H9 (cell line): ENCODE measurements around the gene STAB2. TPM values are rescaled to one million over a fixed set of nuclear protein-coding genes. Genes with fewer than 3 reads are reported as not detected.

Experiments used
- DNase-seq: peaks from one replicate; pipeline ENCODE4 v3.0.0-alpha.2; 2017
- H2AFZ ChIP-seq: one replicate; pipeline ENCODE4 v1.6.1; 2013; ENCODE audit warnings: mild to moderate bottlenecking, low read length, control low read depth, moderate library complexity
- H2AK5ac ChIP-seq: 2 replicates; pipeline ENCODE4 v1.6.1; 2013; ENCODE audit warnings: low read length, control low read depth, mixed read lengths; ENCODE audit not compliant: insufficient read length
- H2BK120ac ChIP-seq: one replicate; pipeline ENCODE4 v1.6.1; 2013; ENCODE audit warnings: low read depth, mild to moderate bottlenecking, low read length, control low read depth, inconsistent platforms; ENCODE audit not compliant: poor library complexity, severe bottlenecking
- H2BK12ac ChIP-seq: 2 replicates; pipeline ENCODE4 v1.6.1; 2013; ENCODE audit warnings: low read length, control low read depth, mixed read lengths, low read depth; ENCODE audit not compliant: insufficient read length
- H2BK15ac ChIP-seq: 2 replicates; pipeline ENCODE4 v1.6.1; 2013; ENCODE audit warnings: low read depth, low read length, control low read depth
- H2BK20ac ChIP-seq: one replicate; pipeline ENCODE4 v1.6.1; 2013; ENCODE audit warnings: low read depth, mild to moderate bottlenecking, low read length, control low read depth, inconsistent platforms; ENCODE audit not compliant: poor library complexity, severe bottlenecking
- H2BK5ac ChIP-seq: 2 replicates; pipeline ENCODE4 v1.6.1; 2013; ENCODE audit warnings: low read length, control low read depth, mixed read lengths; ENCODE audit not compliant: insufficient read length
- H3K14ac ChIP-seq: 2 replicates; pipeline ENCODE4 v1.6.1; 2013; ENCODE audit warnings: low read length, control low read depth; ENCODE audit not compliant: insufficient read depth
- H3K18ac ChIP-seq: 2 replicates; pipeline ENCODE4 v1.6.1; 2013; ENCODE audit warnings: low read depth, mild to moderate bottlenecking, mixed read lengths, low read length, control low read depth; ENCODE audit not compliant: insufficient read length
- H3K23ac ChIP-seq: 2 replicates; pipeline ENCODE4 v1.6.1; 2013; ENCODE audit warnings: low read length, control low read depth, mixed read lengths, low read depth; ENCODE audit not compliant: insufficient read length
- H3K23me2 ChIP-seq: 2 replicates; pipeline ENCODE4 v1.6.1; 2013; ENCODE audit warnings: low read depth, mild to moderate bottlenecking, mixed read lengths, low read length, control low read depth; ENCODE audit not compliant: insufficient read length, poor library complexity, severe bottlenecking
- H3K27ac ChIP-seq: 2 replicates; pipeline ENCODE4 v1.5.1; 2013; ENCODE audit warnings: low read length, control low read depth, mixed read lengths, low read depth; ENCODE audit not compliant: insufficient read length
- H3K27me3 ChIP-seq: 2 replicates; pipeline ENCODE4 v1.6.1; 2013; ENCODE audit warnings: low read length, control low read depth, inconsistent platforms; ENCODE audit not compliant: insufficient read depth
- H3K4ac ChIP-seq: 2 replicates; pipeline ENCODE4 v1.6.1; 2013; ENCODE audit warnings: low read depth, mild to moderate bottlenecking, control low read depth, inconsistent platforms, low read length, moderate library complexity
- H3K4me1 ChIP-seq: 2 replicates; pipeline ENCODE4 v1.6.1; 2013; ENCODE audit warnings: low read length, control low read depth, inconsistent platforms; ENCODE audit not compliant: insufficient read depth
- H3K4me2 ChIP-seq: 2 replicates; pipeline ENCODE4 v1.6.1; 2013; ENCODE audit warnings: low read length, control low read depth, mixed read lengths; ENCODE audit not compliant: insufficient read length, insufficient read depth
- H3K56ac ChIP-seq: 2 replicates; pipeline ENCODE4 v1.6.1; 2013; ENCODE audit warnings: low read depth, mild to moderate bottlenecking, mixed read lengths, low read length, control low read depth; ENCODE audit not compliant: insufficient read length
- H3K79me1 ChIP-seq: 2 replicates; pipeline ENCODE4 v1.6.1; 2013; ENCODE audit warnings: low read depth, mild to moderate bottlenecking, moderate library complexity, low read length, control low read depth, inconsistent platforms; ENCODE audit not compliant: insufficient read depth, poor library complexity, severe bottlenecking
- H3K79me2 ChIP-seq: 2 replicates; pipeline ENCODE4 v1.6.1; 2013; ENCODE audit warnings: low read length, control low read depth, inconsistent platforms; ENCODE audit not compliant: insufficient read depth
- H3K9ac ChIP-seq: 2 replicates; pipeline ENCODE4 v1.6.1; 2013; ENCODE audit warnings: low read length, control low read depth, mixed read lengths; ENCODE audit not compliant: insufficient read length; ENCODE audit errors: extremely low read depth
- H3K9me3 ChIP-seq: one replicate; pipeline ENCODE4 v1.6.1; 2013; ENCODE audit warnings: low read depth, low read length, inconsistent platforms; ENCODE audit not compliant: control insufficient read depth
- H3T11ph ChIP-seq: one replicate; pipeline ENCODE4 v1.6.1; 2013; ENCODE audit warnings: mild to moderate bottlenecking, low read length, control low read depth, inconsistent platforms
- H4K20me1 ChIP-seq: one replicate; pipeline ENCODE4 v1.6.1; 2013; ENCODE audit not compliant: control insufficient read depth, insufficient read length, insufficient read depth
- H4K5ac ChIP-seq: 2 replicates; pipeline ENCODE4 v1.6.1; 2013; ENCODE audit warnings: low read depth, mild to moderate bottlenecking, mixed read lengths, low read length, control low read depth; ENCODE audit not compliant: insufficient read length
- H4K8ac ChIP-seq: replicated peaks from 2 replicates; pipeline ENCODE4 v1.6.1; 2013; ENCODE audit warnings: low read length, control low read depth, mixed read lengths, low read depth; ENCODE audit not compliant: insufficient read length
- H4K91ac ChIP-seq: 2 replicates; pipeline ENCODE4 v1.6.1; 2013; ENCODE audit warnings: low read depth, mild to moderate bottlenecking, moderate library complexity, mixed read lengths, low read length, control low read depth; ENCODE audit not compliant: insufficient read length
- H3K27ac Mint-ChIP-seq, 3 experiments: 2 replicates in 2 of 3; 3 replicates in 1 of 3; pipeline ENCODE4 v1.8.0; 2020 to 2021; ENCODE audit warnings: mixed read lengths in 3 of 3, mild to moderate bottlenecking in 1 of 3, moderate library complexity in 1 of 3
- H3K27me3 Mint-ChIP-seq: 2 replicates; pipeline ENCODE4 v1.8.0; 2021; ENCODE audit warnings: low read depth, mild to moderate bottlenecking, moderate library complexity, mixed read lengths
- H3K36me3 Mint-ChIP-seq, 3 experiments: 2 replicates in 2 of 3; 3 replicates in 1 of 3; pipeline ENCODE4 v1.8.0; 2020 to 2021; ENCODE audit warnings: low read depth in 3 of 3, mixed read lengths in 3 of 3; ENCODE audit not compliant: insufficient read depth in 1 of 3
- H3K4me1 Mint-ChIP-seq, 2 experiments: 2 replicates each; pipeline ENCODE4 v1.8.0; 2020; ENCODE audit warnings: mixed read lengths in 2 of 2
- H3K4me3 Mint-ChIP-seq, 2 experiments: 2 replicates in 1 of 2; 3 replicates in 1 of 2; pipeline ENCODE4 v1.8.0; 2020 to 2021; ENCODE audit warnings: mild to moderate bottlenecking in 2 of 2, mixed read lengths in 2 of 2, moderate library complexity in 1 of 2
- H3K9me3 Mint-ChIP-seq, 2 experiments: 2 replicates in 1 of 2; 3 replicates in 1 of 2; pipeline ENCODE4 v1.8.0; 2020; ENCODE audit warnings: mild to moderate bottlenecking in 2 of 2, mixed read lengths in 2 of 2, moderate library complexity in 1 of 2
- WGBS: extraction: QIAGEN DNeasy Blood & Tissue Kit; methylation state at CpG from one replicate; pipeline ENCODE4 v1.1.7; 2013; ENCODE audit warnings: missing lambda C conversion rate, low lambda C conversion rate, mixed read lengths; ENCODE audit not compliant: insufficient read length; ENCODE audit errors: extremely low coverage; 5-methylcytosine and 5-hydroxymethylcytosine counted together
- total RNA-seq: library from RNA; stranded (reverse); gene quantifications from 2 replicates; pipeline ENCODE4 v1.2.1, GENCODE V29; 2021
- TF ChIP-seq, protein P1 (sequence below): fragments of 200-600 bp; sonication (generic); conservative IDR thresholded peaks from 3 replicates; pipeline ENCODE4 v1.8.0; 2021; ENCODE audit warnings: antibody characterized with exemption, mild to moderate bottlenecking

The STAB2 gene
- total RNA-seq, 1 experiment from 2014 or later = 0.02 TPM

DNA sequence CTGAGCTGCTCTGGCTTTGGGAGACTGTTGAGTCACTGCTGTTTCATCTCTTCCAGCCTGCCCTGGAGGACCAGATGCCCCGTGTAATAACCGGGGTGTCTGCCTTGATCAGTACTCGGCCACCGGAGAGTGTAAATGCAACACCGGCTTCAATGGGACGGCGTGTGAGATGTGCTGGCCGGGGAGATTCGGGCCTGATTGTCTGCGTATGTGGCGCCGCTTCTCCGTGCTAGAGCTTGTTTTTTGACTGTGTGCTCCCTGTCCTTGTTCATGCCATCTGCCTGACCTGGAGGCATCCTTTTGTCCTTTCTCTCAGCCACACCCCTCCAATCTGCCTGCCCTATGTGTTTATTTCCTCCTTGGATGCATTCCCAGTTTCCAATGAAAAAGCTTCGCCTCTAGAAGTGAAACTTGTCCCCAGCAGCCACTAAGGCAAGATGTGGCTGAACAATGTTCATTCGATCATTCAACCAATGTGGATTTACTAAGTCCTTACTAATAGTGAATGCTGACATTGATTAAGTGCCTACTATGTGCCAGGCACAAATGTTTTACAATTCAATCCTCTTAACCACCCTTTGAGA lies 155.4 kb downstream of the STAB2 start:
- H2BK20ac ChIP-seq = no peak overlapping the region
- H3K4ac ChIP-seq = no peak overlapping the region
- H2BK5ac ChIP-seq = no peak overlapping the region
- Mint-ChIP-seq H3K27ac (no peak overlapping the region), H3K4me1 (peaks cover 5% of the 10 kb centered on the region in 2 experiments), H3K4me3 (no peak overlapping the region), H3K36me3 (no peaks in the 10 kb centered on the region), H3K27me3 (peaks cover 1% of the 10 kb centered on the region), H3K9me3 (no peaks in the 10 kb centered on the region)
- H3K14ac ChIP-seq = no peak overlapping the region
- no peak overlapping the region for H2BK12ac ChIP-seq
- no peaks in the 10 kb centered on the region for H3K79me2 ChIP-seq
- no peak overlapping the region for H3K27ac ChIP-seq
- no peak for DNase-seq
- no peak overlapping the region for H3K23ac ChIP-seq
- H2BK15ac ChIP-seq = no peak overlapping the region
- no peak overlapping the region for H3K4me2 ChIP-seq
- no peaks in the 10 kb centered on the region for H3K4me1 ChIP-seq
- no CpG with 5 or more reads among the region's 15 CpGs for WGBS
- H2AK5ac ChIP-seq = no peak overlapping the region
- H2BK120ac ChIP-seq = no peak overlapping the region
- TF ChIP-seq, protein P1, sequence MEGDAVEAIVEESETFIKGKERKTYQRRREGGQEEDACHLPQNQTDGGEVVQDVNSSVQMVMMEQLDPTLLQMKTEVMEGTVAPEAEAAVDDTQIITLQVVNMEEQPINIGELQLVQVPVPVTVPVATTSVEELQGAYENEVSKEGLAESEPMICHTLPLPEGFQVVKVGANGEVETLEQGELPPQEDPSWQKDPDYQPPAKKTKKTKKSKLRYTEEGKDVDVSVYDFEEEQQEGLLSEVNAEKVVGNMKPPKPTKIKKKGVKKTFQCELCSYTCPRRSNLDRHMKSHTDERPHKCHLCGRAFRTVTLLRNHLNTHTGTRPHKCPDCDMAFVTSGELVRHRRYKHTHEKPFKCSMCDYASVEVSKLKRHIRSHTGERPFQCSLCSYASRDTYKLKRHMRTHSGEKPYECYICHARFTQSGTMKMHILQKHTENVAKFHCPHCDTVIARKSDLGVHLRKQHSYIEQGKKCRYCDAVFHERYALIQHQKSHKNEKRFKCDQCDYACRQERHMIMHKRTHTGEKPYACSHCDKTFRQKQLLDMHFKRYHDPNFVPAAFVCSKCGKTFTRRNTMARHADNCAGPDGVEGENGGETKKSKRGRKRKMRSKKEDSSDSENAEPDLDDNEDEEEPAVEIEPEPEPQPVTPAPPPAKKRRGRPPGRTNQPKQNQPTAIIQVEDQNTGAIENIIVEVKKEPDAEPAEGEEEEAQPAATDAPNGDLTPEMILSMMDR = no peak
- no peaks in the 10 kb centered on the region for H3K23me2 ChIP-seq
- no peak overlapping the region for H4K8ac ChIP-seq
- no peak overlapping the region for H3K9ac ChIP-seq
- no peak overlapping the region for H3T11ph ChIP-seq
- no peak overlapping the region for H3K18ac ChIP-seq
- no peaks in the 10 kb centered on the region for H3K79me1 ChIP-seq
- H3K56ac ChIP-seq = no peak overlapping the region
- no peak overlapping the region for H2AFZ ChIP-seq
- H3K9me3 ChIP-seq = no peaks in the 10 kb centered on the region
- no peak overlapping the region for H4K91ac ChIP-seq
- H3K27me3 ChIP-seq = no peaks in the 10 kb centered on the region
- H4K20me1 ChIP-seq = no peaks in the 10 kb centered on the region
- no peak overlapping the region for H4K5ac ChIP-seq
